ENCODE data around the gene PTPRN2.

The PTPRN2 gene

GRCh38 chr7:157650131-157650631 lies 937.4 kb downstream of the PTPRN2 start:
- TF ChIP-seq GATA2 (IDR thresholded peaks at IDR 0.05; ENCODE audit: low read depth, low read length), result no peak

GRCh38 chr7:157646551-157646950 lies 941.1 kb downstream of the PTPRN2 start:
- TF ChIP-seq GATA3 (IDR thresholded peaks at IDR 0.05; ENCODE audit: low read depth, low read length), result no peak
- TF ChIP-seq GATA2 (IDR thresholded peaks at IDR 0.05; ENCODE audit: low read depth, low read length), result no peak

GRCh38 chr7:157645539-157645938 lies 942.1 kb downstream of the PTPRN2 start:
- no peak for TF ChIP-seq GATA3 (IDR thresholded peaks at IDR 0.05; ENCODE audit: low read depth, low read length)
- no peak for TF ChIP-seq GATA2 (IDR thresholded peaks at IDR 0.05; ENCODE audit: low read depth, low read length)

- TF ChIP-seq GATA3 (IDR thresholded peaks at IDR 0.05; ENCODE audit: low read depth, low read length), result no peak
- no peak for TF ChIP-seq GATA2 (IDR thresholded peaks at IDR 0.05; ENCODE audit: low read depth, low read length)
These were observed 942.7 kb downstream of the PTPRN2 start for GRCh38 chr7:157644946-157645345.

- TF ChIP-seq GATA2 (IDR thresholded peaks at IDR 0.05; ENCODE audit: low read depth, low read length) (no peak), GATA3 (IDR thresholded peaks at IDR 0.05; ENCODE audit: low read depth, low read length) (no peak)
These were observed 944.1 kb downstream of the PTPRN2 start for GRCh38 chr7:157643525-157643970.

GRCh38 chr7:157641866-157642265 lies 945.8 kb downstream of the PTPRN2 start:
- TF ChIP-seq GATA3 (IDR thresholded peaks at IDR 0.05; ENCODE audit: low read depth, low read length), result no peak
- no peak for TF ChIP-seq GATA2 (IDR thresholded peaks at IDR 0.05; ENCODE audit: low read depth, low read length)

- TF ChIP-seq GATA2 (IDR thresholded peaks at IDR 0.05; ENCODE audit: low read depth, low read length), result no peak
- TF ChIP-seq GATA3 (IDR thresholded peaks at IDR 0.05; ENCODE audit: low read depth, low read length), result no peak
These were observed 947.5 kb downstream of the PTPRN2 start for GRCh38 chr7:157640144-157640543.

- TF ChIP-seq GATA2 (IDR thresholded peaks at IDR 0.05; ENCODE audit: low read depth, low read length) (no peak), GATA3 (IDR thresholded peaks at IDR 0.05; ENCODE audit: low read depth, low read length) (no peak)
These were observed 949.1 kb downstream of the PTPRN2 start for GRCh38 chr7:157638563-157638962.

GRCh38 chr7:157637216-157637949 lies 950.2 kb downstream of the PTPRN2 start:
- no peak for TF ChIP-seq GATA3 (IDR thresholded peaks at IDR 0.05; ENCODE audit: low read depth, low read length)
- no peak for TF ChIP-seq GATA2 (IDR thresholded peaks at IDR 0.05; ENCODE audit: low read depth, low read length)

GRCh38 chr7:157635669-157636068 lies 952.0 kb downstream of the PTPRN2 start:
- TF ChIP-seq GATA3 (IDR thresholded peaks at IDR 0.05; ENCODE audit: low read depth, low read length) (no peak), GATA2 (IDR thresholded peaks at IDR 0.05; ENCODE audit: low read depth, low read length) (no peak)

- no peak for TF ChIP-seq GATA2 (IDR thresholded peaks at IDR 0.05; ENCODE audit: low read depth, low read length)
- TF ChIP-seq GATA3 (IDR thresholded peaks at IDR 0.05; ENCODE audit: low read depth, low read length), result no peak
These were observed 952.5 kb downstream of the PTPRN2 start for GRCh38 chr7:157635148-157635500.

- TF ChIP-seq GATA2 (IDR thresholded peaks at IDR 0.05; ENCODE audit: low read depth, low read length) (no peak), GATA3 (IDR thresholded peaks at IDR 0.05; ENCODE audit: low read depth, low read length) (no peak)
These were observed 953.0 kb downstream of the PTPRN2 start for GRCh38 chr7:157634401-157635147.

GRCh38 chr7:157633465-157634185 lies 954.0 kb downstream of the PTPRN2 start:
- TF ChIP-seq GATA3 (IDR thresholded peaks at IDR 0.05; ENCODE audit: low read depth, low read length), result no peak
- TF ChIP-seq GATA2 (IDR thresholded peaks at IDR 0.05; ENCODE audit: low read depth, low read length), result no peak

- no peak for TF ChIP-seq GATA2 (IDR thresholded peaks at IDR 0.05; ENCODE audit: low read depth, low read length)
- no peak for TF ChIP-seq GATA3 (IDR thresholded peaks at IDR 0.05; ENCODE audit: low read depth, low read length)
These were observed 957.2 kb downstream of the PTPRN2 start for GRCh38 chr7:157630301-157630853.

Measured in SH-SY5Y (cell line).